ENCODE results near the gene MAGOH. TPM values are rescaled to one million over a fixed set of nuclear protein-coding genes. Genes with fewer than 3 reads are reported as not detected.

MAGOH gene
- total and polyA plus RNA-seq, 2 of the 13 experiments (the other 11 are each of a cell fraction or from before 2014, with no cell fraction given) = 24.1 to 87.0 TPM

GRCh38 chr1:53180951-53181350, 57.4 kb downstream of the MAGOH start:
- no peak for FAIRE-seq

More at GRCh38 chr1:53180951-53181350, 57.4 kb downstream of the MAGOH start:
- Histone ChIP-seq H4K20me1 (ENCODE audit: insufficient read depth, low read length) (no peaks in the 10 kb centered on the region), H3K79me2 (ENCODE audit: insufficient read depth, low read length) (no peaks in the 10 kb centered on the region), H3K36me3 (replicated peaks in 1 of 2; ENCODE audit: control insufficient read depth in 1 of 2, insufficient read depth in 2 of 2, low read length in 2 of 2) (no peaks in the 10 kb centered on the region), H3K27me3 (ENCODE audit: control insufficient read depth in 1 of 2, insufficient read depth in 2 of 2, low read length in 2 of 2) (peaks cover 0 to 4% of the 10 kb centered on the region in 2 experiments; a peak in 1 of 5 replicates), H3K9me3 (ENCODE audit: low read length) (no peaks in the 10 kb centered on the region), H3K27ac (ENCODE audit: extremely low read length, insufficient read depth, low read length) (no peak overlapping the region), H3K4me3 (replicated peaks in 1 of 3; ENCODE audit: insufficient read depth in 1 of 3, low read depth in 2 of 3, low read length in 3 of 3) (no peak overlapping the region), H3K4me2 (ENCODE audit: low read depth, low read length) (no peak overlapping the region), H2AFZ (ENCODE audit: low read length) (no peak overlapping the region), H3K4me1 (ENCODE audit: insufficient read depth, low read length) (peaks cover 90% of the 10 kb centered on the region), H3K9ac (ENCODE audit: insufficient read depth, low read depth, low read length) (no peak overlapping the region)
- ATAC-seq (no peak), DNase-seq (ENCODE audit: low spot score) (no peak)
- intact Hi-C loops (cut with micrococcal nuclease; ENCODE audit: unreplicated experiment) = loop anchor here (5.0 to 10.0 kb wide), 4 partner anchors 59 to 479 kb away; partner anchors contain the start of gene ECHDC2
- 100% methylated on average over 4 of the region's 5 CpGs for whole genome bisulfite sequencing (ENCODE audit: low lambda C conversion rate)
- CTCF ChIA-PET (ENCODE audit: low intra/inter-chr PET ratio, low total read pairs) = no interaction called here
- BruUV-seq (replicated peaks) = no TSS peak
- TF ChIP-seq ZNF687 (CRISPR knock-in tag; IDR thresholded peaks at IDR 0.05) (0 out of 2 replicates have a peak, but pooled peaks have one; percentile 6), ZNF629 (CRISPR knock-in tag; conservative IDR thresholded peaks at IDR 0.05) (peak; percentile 57; the same call in 1 of the 2 replicates), IRF2 (CRISPR knock-in tag; IDR thresholded peaks at IDR 0.05) (no peak)
- POLR2A ChIA-PET = interaction anchor here (0.6 to 4.9 kb wide), 4 partner anchors 15 to 628 kb away, joined by 3 to 37 read pairs (median 4); partner anchors contain the start of gene TUT4
- in situ Hi-C loops (cut with HindIII; ENCODE audit: extremely low pct_ligation_motif_present, low pct_unique_long_range_greater_than_20kb) = loop anchor here (5.0 to 10.0 kb wide), 3 partner anchors 54 to 476 kb away; partner anchors contain the start of gene ECHDC2

All from HepG2 (cell line).